Measurements from ENCODE around the gene CDC42EP3.

GRCh38 chr2:37622450-37623100 lies 48.9 kb downstream of the CDC42EP3 start:
- TF ChIP-seq, protein P1, sequence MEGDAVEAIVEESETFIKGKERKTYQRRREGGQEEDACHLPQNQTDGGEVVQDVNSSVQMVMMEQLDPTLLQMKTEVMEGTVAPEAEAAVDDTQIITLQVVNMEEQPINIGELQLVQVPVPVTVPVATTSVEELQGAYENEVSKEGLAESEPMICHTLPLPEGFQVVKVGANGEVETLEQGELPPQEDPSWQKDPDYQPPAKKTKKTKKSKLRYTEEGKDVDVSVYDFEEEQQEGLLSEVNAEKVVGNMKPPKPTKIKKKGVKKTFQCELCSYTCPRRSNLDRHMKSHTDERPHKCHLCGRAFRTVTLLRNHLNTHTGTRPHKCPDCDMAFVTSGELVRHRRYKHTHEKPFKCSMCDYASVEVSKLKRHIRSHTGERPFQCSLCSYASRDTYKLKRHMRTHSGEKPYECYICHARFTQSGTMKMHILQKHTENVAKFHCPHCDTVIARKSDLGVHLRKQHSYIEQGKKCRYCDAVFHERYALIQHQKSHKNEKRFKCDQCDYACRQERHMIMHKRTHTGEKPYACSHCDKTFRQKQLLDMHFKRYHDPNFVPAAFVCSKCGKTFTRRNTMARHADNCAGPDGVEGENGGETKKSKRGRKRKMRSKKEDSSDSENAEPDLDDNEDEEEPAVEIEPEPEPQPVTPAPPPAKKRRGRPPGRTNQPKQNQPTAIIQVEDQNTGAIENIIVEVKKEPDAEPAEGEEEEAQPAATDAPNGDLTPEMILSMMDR (IDR thresholded peaks at IDR 0.05; ENCODE audit: poor library complexity): no peak
- no peak for TF ChIP-seq EZH2phosphoT487 (IDR thresholded peaks at IDR 0.05; ENCODE audit: low read depth, severe bottlenecking, unreplicated experiment)

Measured in hepatocyte (in vitro differentiated cells).